BLaER1 treated with 17β-estradiol and CSF1 and Interleukin-3, amounts not matched to agents 10 nM and 100 nM (cell line): ENCODE measurements around the gene IFNA17.
"Not testable (repeated sequence)": the region's sequence is repeated elsewhere in the genome, so short reads cannot be mapped to it uniquely, and the experiment has no call there.

ENCODE experiments used
- H3K27ac ChIP-seq, 11 experiments: shearing (Covaris generic); formaldehyde crosslinking; 2 replicates each; pipeline ENCODE4 v1.8.1; 2022
- H3K27me3 ChIP-seq, 11 experiments: shearing (Covaris generic); formaldehyde crosslinking; 2 replicates each; pipeline ENCODE4 v1.8.1; 2022
- H3K36me3 ChIP-seq, 11 experiments: shearing (Covaris generic); formaldehyde crosslinking; 2 replicates each; pipeline ENCODE4 v1.8.1; 2022
- H3K4me1 ChIP-seq, 10 experiments: shearing (Covaris generic); formaldehyde crosslinking; 2 replicates each; pipeline ENCODE4 v1.8.1; 2022
- H3K4me2 ChIP-seq, 11 experiments: shearing (Covaris generic); formaldehyde crosslinking; 2 replicates each; pipeline ENCODE4 v1.8.1; 2022
- H3K4me3 ChIP-seq, 10 experiments: shearing (Covaris generic); formaldehyde crosslinking; 2 replicates each; pipeline ENCODE4 v1.8.1; 2022
- H3K9ac ChIP-seq, 11 experiments: shearing (Covaris generic); formaldehyde crosslinking; 2 replicates each; pipeline ENCODE4 v1.8.1; 2022
- H3K9me3 ChIP-seq, 11 experiments: shearing (Covaris generic); formaldehyde crosslinking; replicated peaks in 1 of 11; 2 replicates each; pipeline ENCODE4 v1.8.1; 2022
- H4K20me1 ChIP-seq, 11 experiments: shearing (Covaris generic); formaldehyde crosslinking; 2 replicates each; pipeline ENCODE4 v1.8.1; 2022
- Cebpa-rat ChIP-seq, 11 experiments: shearing (Covaris generic); IDR thresholded peaks; 2 replicates each; pipeline ENCODE4 v1.8.1; 2022

Gene IFNA17

GRCh38 chr9:21210311-21210710 is 17.7 kb downstream of the IFNA17 start:
- H3K4me2 ChIP-seq: no peak overlapping the region
- H3K9ac ChIP-seq: no peak overlapping the region
- H3K27me3 ChIP-seq: no peaks in the 10 kb centered on the region
- no peak overlapping the region for H3K27ac ChIP-seq
- no peaks in the 10 kb centered on the region for H3K36me3 ChIP-seq
- no peak overlapping the region for H3K4me3 ChIP-seq
- peaks cover 0 to 11% (median 0%) of the 10 kb centered on the region in 10 experiments; a peak in 1 of 20 replicates for H3K4me1 ChIP-seq
- no peaks in the 10 kb centered on the region for H4K20me1 ChIP-seq
- TF ChIP-seq Cebpa-rat (IDR thresholded peaks at IDR 0.05): no peak
- no peaks in the 10 kb centered on the region for H3K9me3 ChIP-seq

- not testable (repeated sequence) for H3K4me3 ChIP-seq, H3K27me3 ChIP-seq, H3K9me3 ChIP-seq, H3K36me3 ChIP-seq, H3K4me2 ChIP-seq, H3K4me1 ChIP-seq, H3K9ac ChIP-seq, H3K27ac ChIP-seq, H4K20me1 ChIP-seq
Observed at GRCh38 chr9:21207043-21207442, 21.0 kb downstream of the IFNA17 start, which contains the start of gene IFNA10. IFNA10 (minus strand) TSS chr9:21207143; CDS start chr9:21207097, 46 bp downstream.

GRCh38 chr9:21205204-21205603 is 22.8 kb downstream of the IFNA17 start:
- Histone ChIP-seq H3K4me1 (no peaks in the 10 kb centered on the region), H3K9ac (no peak overlapping the region), H3K36me3 (no peaks in the 10 kb centered on the region), H3K27me3 (no peaks in the 10 kb centered on the region), H4K20me1 (no peaks in the 10 kb centered on the region), H3K9me3 (peaks cover 0 to 9% (median 4%) of the 10 kb centered on the region in 11 experiments; a peak in 6 of 22 replicates), H3K4me2 (no peak overlapping the region), H3K4me3 (no peak overlapping the region), H3K27ac (no peak overlapping the region)
- no peak for TF ChIP-seq Cebpa-rat (IDR thresholded peaks at IDR 0.05)

GRCh38 chr9:21202105-21202504 is 25.9 kb downstream of the IFNA17 start, which contains the start of gene IFNA7:
IFNA7 (minus strand) TSS chr9:21202205; CDS start chr9:21202165, 40 bp downstream.
- H3K36me3 ChIP-seq, H4K20me1 ChIP-seq, H3K4me1 ChIP-seq, H3K4me3 ChIP-seq, H3K9ac ChIP-seq, H3K27me3 ChIP-seq, H3K4me2 ChIP-seq, H3K9me3 ChIP-seq, H3K27ac ChIP-seq: not testable (repeated sequence)

GRCh38 chr9:21194867-21195776 is 32.9 kb downstream of the IFNA17 start:
- 0 out of 20 replicates have a peak overlapping the region, but pooled peaks of 1 of the 10 experiments have one; percentile 8 for H3K4me3 ChIP-seq
- H3K27me3 ChIP-seq, H3K27ac ChIP-seq, H3K36me3 ChIP-seq, H3K9ac ChIP-seq, H3K4me1 ChIP-seq, H3K9me3 ChIP-seq, H4K20me1 ChIP-seq: not testable (repeated sequence)
- peak overlapping the region in 5 of 11 experiments; percentile 19 to 64 (median 48); a peak in 9 of 22 replicates for H3K4me2 ChIP-seq

GRCh38 chr9:21187487-21187886 is 40.5 kb downstream of the IFNA17 start, which contains the start of gene IFNA4:
IFNA4 (minus strand) TSS chr9:21187587; CDS start chr9:21187531, 56 bp downstream.
- H3K36me3 ChIP-seq, H3K4me1 ChIP-seq, H3K27me3 ChIP-seq, H3K9ac ChIP-seq, H3K9me3 ChIP-seq, H4K20me1 ChIP-seq, H3K27ac ChIP-seq, H3K4me2 ChIP-seq, H3K4me3 ChIP-seq: not testable (repeated sequence)

- H3K27me3 ChIP-seq, H3K27ac ChIP-seq, H3K9me3 ChIP-seq, H3K4me2 ChIP-seq, H3K4me1 ChIP-seq, H4K20me1 ChIP-seq, H3K9ac ChIP-seq, H3K36me3 ChIP-seq, H3K4me3 ChIP-seq: not testable (repeated sequence)
Observed at GRCh38 chr9:21182810-21183736, 44.9 kb downstream of the IFNA17 start.
